GM12878 (cell line): ENCODE data around the gene SARDH. TPM values are rescaled to one million over a fixed set of nuclear protein-coding genes. Genes with fewer than 3 reads are reported as not detected.

Experiments
- ATAC-seq: fragments of 200-7000 bp; cut with Tn5 transposase; 3 replicates; pipeline ENCODE4 v1.9.1; 2020; ENCODE audit warnings: mild to moderate bottlenecking, moderate library complexity
- BruUV-seq: library from RNA; stranded (reverse); fragments of 400-500 nt; replicated peaks from 2 replicates; lab custom pipeline; 2021; lab: Mats Ljungman, UMichigan
- CTCF ChIA-PET: fragments of 300-600 bp; sonication (Branson Sonifier 250); formaldehyde crosslinking; extraction: SDS; loops from one replicate; lab custom pipeline; 2021; ENCODE audit warnings: inconsistent platforms; lab: Yijun Ruan, JAX
- POLR2A ChIA-PET: fragments of 350-600 bp; formaldehyde crosslinking; extraction: SDS; loops from one replicate; lab custom pipeline; 2021; ENCODE audit warnings: inconsistent platforms; lab: Charles Lee
- RAD21 ChIA-PET: fragments of 300-600 bp; sonication (Branson Sonifier 250); formaldehyde crosslinking; loops from one replicate; lab custom pipeline; 2023; ENCODE audit warnings: antibody characterized with exemption; ENCODE audit not compliant: unreplicated experiment; lab: Charles Lee
- SMC1A ChIA-PET: fragments of 300-600 bp; sonication (Branson Sonifier 250); formaldehyde crosslinking; loops from one replicate; lab custom pipeline; 2023; ENCODE audit not compliant: unreplicated experiment, uncharacterized antibody; lab: Charles Lee
- DNase-seq: peaks from one replicate; pipeline ENCODE4 v3.0.0-alpha.2; 2011; ENCODE audit warnings: low read depth, low spot score
- FAIRE-seq: peaks from 3 replicates; lab custom pipeline; 2011; peaks lifted over from hg19 to GRCh38; lab: Jason Lieb, UNC
- H2AFZ ChIP-seq: 2 replicates; pipeline ENCODE4 v1.6.0; 2011; ENCODE audit warnings: low read depth, low read length, control low read depth; ENCODE audit not compliant: control insufficient read depth
- H3K27ac ChIP-seq: 2 replicates; pipeline ENCODE4 v1.5.1; 2011; ENCODE audit warnings: control low read depth; ENCODE audit not compliant: control insufficient read depth, insufficient read depth
- H3K27me3 ChIP-seq, 2 experiments: replicated peaks in 1 of 2; 2 replicates each; pipeline versions ENCODE4 v1.6.0 to v1.6.1; 2011; ENCODE audit warnings: low read length in 1 of 2; ENCODE audit not compliant: control insufficient read depth in 2 of 2, insufficient read depth in 2 of 2
- H3K36me3 ChIP-seq, 2 experiments: 2 replicates each; pipeline ENCODE4 v1.5.1; 2011; ENCODE audit warnings: low read length in 1 of 2; ENCODE audit not compliant: control insufficient read depth in 2 of 2, insufficient read depth in 2 of 2
- H3K4me1 ChIP-seq: 2 replicates; pipeline ENCODE4 v1.6.1; 2011; ENCODE audit warnings: mild to moderate bottlenecking, low read length, moderate library complexity, mixed read lengths; ENCODE audit not compliant: control insufficient read depth, insufficient read depth
- H3K4me2 ChIP-seq: 2 replicates; pipeline ENCODE4 v1.6.0; 2011; ENCODE audit warnings: control low read depth; ENCODE audit not compliant: control insufficient read depth, insufficient read depth
- H3K4me3 ChIP-seq: fragments of 200-600 bp; sonication (generic); 2 replicates; pipeline ENCODE4 v1.5.1; 2016
- H3K79me2 ChIP-seq: 2 replicates; pipeline ENCODE4 v1.6.0; 2011; ENCODE audit warnings: low read length; ENCODE audit not compliant: control insufficient read depth, insufficient read depth
- H3K9ac ChIP-seq: 2 replicates; pipeline ENCODE4 v1.8.0; 2011; ENCODE audit warnings: low read length, control low read depth, mixed read lengths; ENCODE audit not compliant: control insufficient read depth, insufficient read depth
- H3K9me3 ChIP-seq: replicated peaks from 3 replicates; pipeline ENCODE4 v1.5.1; 2011; ENCODE audit warnings: mild to moderate bottlenecking, low read length; ENCODE audit not compliant: control insufficient read depth, insufficient read depth
- H4K20me1 ChIP-seq: 2 replicates; pipeline ENCODE4 v1.6.0; 2011; ENCODE audit not compliant: control insufficient read depth, insufficient read depth
- CHD2 ChIP-seq: IDR thresholded peaks from 2 replicates; pipeline ENCODE4 v1.6.1; 2011; ENCODE audit warnings: low read depth, low read length, improper control_type of control experiment, borderline replicate concordance
- ETV6 ChIP-seq, 2 experiments: fragments of 450-650 bp in 1 of 2; IDR thresholded peaks in 1 of 2; conservative IDR thresholded peaks in 1 of 2; 2 replicates each; pipeline ENCODE4 v1.6.1; 2014; ENCODE audit warnings: antibody characterized with exemption in 1 of 2, borderline replicate concordance in 1 of 2, low read depth in 1 of 2, mild to moderate bottlenecking in 1 of 2, moderate library complexity in 1 of 2
- MTA2 ChIP-seq: fragments of 450-650 bp; IDR thresholded peaks from 2 replicates; pipeline ENCODE4 v1.6.1; 2016; ENCODE audit warnings: low read depth, mild to moderate bottlenecking, moderate library complexity
- ZNF384 ChIP-seq: IDR thresholded peaks from 2 replicates; pipeline ENCODE4 v1.6.1; 2012; ENCODE audit warnings: low read depth, mild to moderate bottlenecking, low read length, improper control_type of control experiment, borderline replicate concordance
- WGBS: methylation state at CpG from one replicate; pipeline ENCODE4 v1.1.6; 2016; ENCODE audit warnings: low lambda C conversion rate; ENCODE audit not compliant: insufficient replicate concordance, insufficient coverage; ENCODE audit errors: missing lambda C conversion rate; 5-methylcytosine and 5-hydroxymethylcytosine counted together
- in situ Hi-C: fragments of 300-500 bp; cut with MboI; formaldehyde crosslinking; loops from 9 replicates; pipeline ENCODE4 v1.14.3; 2018; ENCODE audit warnings: mixed read lengths
- intact Hi-C: fragments of 100-400 bp; cut with micrococcal nuclease; formaldehyde crosslinking; loops from one replicate; pipeline ENCODE4 v1.14.2; 2022; ENCODE audit not compliant: unreplicated experiment
- polyA plus RNA-seq, 11 experiments: library from polyadenylated mRNA; depleted of rRNA in 4 of 11; unstranded in 6 of 11; stranded (reverse) in 5 of 11; fragments of >200 nt; fragmentation: Nextera tagmentation in 4 of 11; fragmentation: Illumina TruSeq in 1 of 11; extraction: Ambion mirVana in 4 of 11; extraction: Trizol in 1 of 11; gene quantifications; 1 replicate in 1 of 11; 2 replicates in 10 of 11; pipeline versions ENCODE4 v1.2.1 to v1.2.3, GENCODE V29; 2011 to 2016; ENCODE audit warnings: inconsistent platforms in 2 of 11, missing spikeins in 2 of 11, low read depth in 1 of 11
- total RNA-seq, 4 experiments: library from RNA; depleted of rRNA in 3 of 4; stranded (reverse); fragments of >200 nt in 3 of 4; fragmentation: Illumina TruSeq in 1 of 4; extraction: Trizol in 1 of 4; gene quantifications; 2 replicates each; pipeline versions ENCODE4 v1.2.1 to v1.2.3, GENCODE V29; 2013 to 2021
- TF ChIP-seq, protein P1 (sequence below): fragments of 150-350 bp; IDR thresholded peaks from 2 replicates; pipeline ENCODE4 v1.6.1; 2016; ENCODE audit warnings: low read depth, low read length
- TF ChIP-seq, protein P2 (sequence below): IDR thresholded peaks from 2 replicates; pipeline ENCODE4 v1.6.1; 2012; ENCODE audit warnings: improper control_type of control experiment, low read depth, low read length; ENCODE audit not compliant: insufficient replicate concordance
- TF ChIP-seq, protein P3 (sequence below): fragments of 450-650 bp; IDR thresholded peaks from 2 replicates; pipeline ENCODE4 v1.6.1; 2017; ENCODE audit warnings: mild to moderate bottlenecking, moderate library complexity
- TF ChIP-seq, protein P4 (sequence below): IDR thresholded peaks from 2 replicates; pipeline ENCODE4 v1.6.1; 2012; ENCODE audit warnings: low read depth, low read length, improper control_type of control experiment

Gene SARDH
- total and polyA plus RNA-seq, 10 of the 15 experiments (the other 5 are each of a cell fraction or from before 2014, with no cell fraction given): 0.03 to 0.15 (median 0.10) TPM; not detected in 6

DNA sequence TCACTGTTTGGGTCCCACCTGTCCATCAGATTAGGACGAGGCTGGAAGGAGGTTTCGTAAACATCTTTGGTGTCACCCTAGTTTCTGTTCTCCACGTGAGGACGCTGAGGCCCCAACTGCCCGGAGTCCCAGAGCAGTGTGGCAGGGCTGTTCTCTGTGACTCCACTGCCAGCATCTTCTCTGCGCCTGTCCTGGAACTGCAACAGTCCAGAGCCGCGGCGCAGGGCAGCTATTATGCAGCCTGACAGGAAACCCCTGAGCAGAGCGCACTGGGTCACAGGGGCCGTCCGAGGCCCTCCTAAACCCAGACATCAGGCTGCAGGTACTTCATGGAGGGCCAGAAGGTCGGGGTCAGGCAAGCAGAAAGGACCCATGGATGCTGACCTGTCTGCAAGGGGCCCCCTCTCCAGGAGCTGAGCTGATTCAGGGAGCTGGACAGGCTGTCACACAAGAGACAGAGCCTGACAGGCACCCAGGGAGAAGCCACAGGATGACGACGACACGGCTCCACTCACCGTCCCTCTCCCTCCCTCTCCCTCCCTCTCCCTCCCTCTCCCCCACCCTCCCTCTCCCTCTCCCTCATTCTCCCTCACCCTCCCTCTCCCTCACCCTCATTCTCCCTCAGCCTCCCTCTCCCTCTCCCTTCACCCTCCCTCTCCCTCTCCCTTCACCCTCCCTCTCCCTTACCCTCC, 70.2 kb downstream of the SARDH start:
- Histone ChIP-seq H3K4me3 (no peak overlapping the region), H2AFZ (no peak overlapping the region), H3K36me3 (no peaks in the 10 kb centered on the region), H3K9ac (no peak overlapping the region), H3K27ac (no peak overlapping the region), H4K20me1 (no peaks in the 10 kb centered on the region), H3K9me3 (no peaks in the 10 kb centered on the region), H3K4me2 (no peak overlapping the region), H3K79me2 (no peaks in the 10 kb centered on the region), H3K27me3 (no peaks in the 10 kb centered on the region; a peak in 1 of 4 replicates), H3K4me1 (no peaks in the 10 kb centered on the region)
- SMC1A ChIA-PET: no interaction called here
- ATAC-seq (no peak), FAIRE-seq (no peak), DNase-seq (no peak)
- intact Hi-C loops (no loop called here), in situ Hi-C loops (no loop called here)
- RAD21 ChIA-PET: no interaction called here
- no TSS peak for BruUV-seq
- POLR2A ChIA-PET: no interaction called here
- CTCF ChIA-PET: no interaction called here
- WGBS: 41% methylated on average over 13 of the region's 17 CpGs
- TF ChIP-seq, protein P1, sequence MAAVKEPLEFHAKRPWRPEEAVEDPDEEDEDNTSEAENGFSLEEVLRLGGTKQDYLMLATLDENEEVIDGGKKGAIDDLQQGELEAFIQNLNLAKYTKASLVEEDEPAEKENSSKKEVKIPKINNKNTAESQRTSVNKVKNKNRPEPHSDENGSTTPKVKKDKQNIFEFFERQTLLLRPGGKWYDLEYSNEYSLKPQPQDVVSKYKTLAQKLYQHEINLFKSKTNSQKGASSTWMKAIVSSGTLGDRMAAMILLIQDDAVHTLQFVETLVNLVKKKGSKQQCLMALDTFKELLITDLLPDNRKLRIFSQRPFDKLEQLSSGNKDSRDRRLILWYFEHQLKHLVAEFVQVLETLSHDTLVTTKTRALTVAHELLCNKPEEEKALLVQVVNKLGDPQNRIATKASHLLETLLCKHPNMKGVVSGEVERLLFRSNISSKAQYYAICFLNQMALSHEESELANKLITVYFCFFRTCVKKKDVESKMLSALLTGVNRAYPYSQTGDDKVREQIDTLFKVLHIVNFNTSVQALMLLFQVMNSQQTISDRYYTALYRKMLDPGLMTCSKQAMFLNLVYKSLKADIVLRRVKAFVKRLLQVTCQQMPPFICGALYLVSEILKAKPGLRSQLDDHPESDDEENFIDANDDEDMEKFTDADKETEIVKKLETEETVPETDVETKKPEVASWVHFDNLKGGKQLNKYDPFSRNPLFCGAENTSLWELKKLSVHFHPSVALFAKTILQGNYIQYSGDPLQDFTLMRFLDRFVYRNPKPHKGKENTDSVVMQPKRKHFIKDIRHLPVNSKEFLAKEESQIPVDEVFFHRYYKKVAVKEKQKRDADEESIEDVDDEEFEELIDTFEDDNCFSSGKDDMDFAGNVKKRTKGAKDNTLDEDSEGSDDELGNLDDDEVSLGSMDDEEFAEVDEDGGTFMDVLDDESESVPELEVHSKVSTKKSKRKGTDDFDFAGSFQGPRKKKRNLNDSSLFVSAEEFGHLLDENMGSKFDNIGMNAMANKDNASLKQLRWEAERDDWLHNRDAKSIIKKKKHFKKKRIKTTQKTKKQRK: no peak
- no peak for TF ChIP-seq ZNF384
- TF ChIP-seq, protein P2, sequence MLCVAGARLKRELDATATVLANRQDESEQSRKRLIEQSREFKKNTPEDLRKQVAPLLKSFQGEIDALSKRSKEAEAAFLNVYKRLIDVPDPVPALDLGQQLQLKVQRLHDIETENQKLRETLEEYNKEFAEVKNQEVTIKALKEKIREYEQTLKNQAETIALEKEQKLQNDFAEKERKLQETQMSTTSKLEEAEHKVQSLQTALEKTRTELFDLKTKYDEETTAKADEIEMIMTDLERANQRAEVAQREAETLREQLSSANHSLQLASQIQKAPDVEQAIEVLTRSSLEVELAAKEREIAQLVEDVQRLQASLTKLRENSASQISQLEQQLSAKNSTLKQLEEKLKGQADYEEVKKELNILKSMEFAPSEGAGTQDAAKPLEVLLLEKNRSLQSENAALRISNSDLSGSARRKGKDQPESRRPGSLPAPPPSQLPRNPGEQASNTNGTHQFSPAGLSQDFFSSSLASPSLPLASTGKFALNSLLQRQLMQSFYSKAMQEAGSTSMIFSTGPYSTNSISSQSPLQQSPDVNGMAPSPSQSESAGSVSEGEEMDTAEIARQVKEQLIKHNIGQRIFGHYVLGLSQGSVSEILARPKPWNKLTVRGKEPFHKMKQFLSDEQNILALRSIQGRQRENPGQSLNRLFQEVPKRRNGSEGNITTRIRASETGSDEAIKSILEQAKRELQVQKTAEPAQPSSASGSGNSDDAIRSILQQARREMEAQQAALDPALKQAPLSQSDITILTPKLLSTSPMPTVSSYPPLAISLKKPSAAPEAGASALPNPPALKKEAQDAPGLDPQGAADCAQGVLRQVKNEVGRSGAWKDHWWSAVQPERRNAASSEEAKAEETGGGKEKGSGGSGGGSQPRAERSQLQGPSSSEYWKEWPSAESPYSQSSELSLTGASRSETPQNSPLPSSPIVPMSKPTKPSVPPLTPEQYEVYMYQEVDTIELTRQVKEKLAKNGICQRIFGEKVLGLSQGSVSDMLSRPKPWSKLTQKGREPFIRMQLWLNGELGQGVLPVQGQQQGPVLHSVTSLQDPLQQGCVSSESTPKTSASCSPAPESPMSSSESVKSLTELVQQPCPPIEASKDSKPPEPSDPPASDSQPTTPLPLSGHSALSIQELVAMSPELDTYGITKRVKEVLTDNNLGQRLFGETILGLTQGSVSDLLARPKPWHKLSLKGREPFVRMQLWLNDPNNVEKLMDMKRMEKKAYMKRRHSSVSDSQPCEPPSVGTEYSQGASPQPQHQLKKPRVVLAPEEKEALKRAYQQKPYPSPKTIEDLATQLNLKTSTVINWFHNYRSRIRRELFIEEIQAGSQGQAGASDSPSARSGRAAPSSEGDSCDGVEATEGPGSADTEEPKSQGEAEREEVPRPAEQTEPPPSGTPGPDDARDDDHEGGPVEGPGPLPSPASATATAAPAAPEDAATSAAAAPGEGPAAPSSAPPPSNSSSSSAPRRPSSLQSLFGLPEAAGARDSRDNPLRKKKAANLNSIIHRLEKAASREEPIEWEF: no peak
- TF ChIP-seq, protein P3, sequence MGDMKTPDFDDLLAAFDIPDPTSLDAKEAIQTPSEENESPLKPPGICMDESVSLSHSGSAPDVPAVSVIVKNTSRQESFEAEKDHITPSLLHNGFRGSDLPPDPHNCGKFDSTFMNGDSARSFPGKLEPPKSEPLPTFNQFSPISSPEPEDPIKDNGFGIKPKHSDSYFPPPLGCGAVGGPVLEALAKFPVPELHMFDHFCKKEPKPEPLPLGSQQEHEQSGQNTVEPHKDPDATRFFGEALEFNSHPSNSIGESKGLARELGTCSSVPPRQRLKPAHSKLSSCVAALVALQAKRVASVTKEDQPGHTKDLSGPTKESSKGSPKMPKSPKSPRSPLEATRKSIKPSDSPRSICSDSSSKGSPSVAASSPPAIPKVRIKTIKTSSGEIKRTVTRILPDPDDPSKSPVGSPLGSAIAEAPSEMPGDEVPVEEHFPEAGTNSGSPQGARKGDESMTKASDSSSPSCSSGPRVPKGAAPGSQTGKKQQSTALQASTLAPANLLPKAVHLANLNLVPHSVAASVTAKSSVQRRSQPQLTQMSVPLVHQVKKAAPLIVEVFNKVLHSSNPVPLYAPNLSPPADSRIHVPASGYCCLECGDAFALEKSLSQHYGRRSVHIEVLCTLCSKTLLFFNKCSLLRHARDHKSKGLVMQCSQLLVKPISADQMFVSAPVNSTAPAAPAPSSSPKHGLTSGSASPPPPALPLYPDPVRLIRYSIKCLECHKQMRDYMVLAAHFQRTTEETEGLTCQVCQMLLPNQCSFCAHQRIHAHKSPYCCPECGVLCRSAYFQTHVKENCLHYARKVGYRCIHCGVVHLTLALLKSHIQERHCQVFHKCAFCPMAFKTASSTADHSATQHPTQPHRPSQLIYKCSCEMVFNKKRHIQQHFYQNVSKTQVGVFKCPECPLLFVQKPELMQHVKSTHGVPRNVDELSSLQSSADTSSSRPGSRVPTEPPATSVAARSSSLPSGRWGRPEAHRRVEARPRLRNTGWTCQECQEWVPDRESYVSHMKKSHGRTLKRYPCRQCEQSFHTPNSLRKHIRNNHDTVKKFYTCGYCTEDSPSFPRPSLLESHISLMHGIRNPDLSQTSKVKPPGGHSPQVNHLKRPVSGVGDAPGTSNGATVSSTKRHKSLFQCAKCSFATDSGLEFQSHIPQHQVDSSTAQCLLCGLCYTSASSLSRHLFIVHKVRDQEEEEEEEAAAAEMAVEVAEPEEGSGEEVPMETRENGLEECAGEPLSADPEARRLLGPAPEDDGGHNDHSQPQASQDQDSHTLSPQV: no peak
- no peak for TF ChIP-seq ETV6 (conservative IDR thresholded peaks at IDR 0.05 in 1 of 2, IDR thresholded peaks at IDR 0.05 in 1 of 2; ENCODE audit: borderline replicate concordance in 1 of 2, low read depth in 1 of 2)
- TF ChIP-seq, protein P4, sequence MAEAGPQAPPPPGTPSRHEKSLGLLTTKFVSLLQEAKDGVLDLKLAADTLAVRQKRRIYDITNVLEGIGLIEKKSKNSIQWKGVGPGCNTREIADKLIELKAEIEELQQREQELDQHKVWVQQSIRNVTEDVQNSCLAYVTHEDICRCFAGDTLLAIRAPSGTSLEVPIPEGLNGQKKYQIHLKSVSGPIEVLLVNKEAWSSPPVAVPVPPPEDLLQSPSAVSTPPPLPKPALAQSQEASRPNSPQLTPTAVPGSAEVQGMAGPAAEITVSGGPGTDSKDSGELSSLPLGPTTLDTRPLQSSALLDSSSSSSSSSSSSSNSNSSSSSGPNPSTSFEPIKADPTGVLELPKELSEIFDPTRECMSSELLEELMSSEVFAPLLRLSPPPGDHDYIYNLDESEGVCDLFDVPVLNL: no peak
- TF ChIP-seq CHD2: no peak
- no peak for TF ChIP-seq MTA2
